ENCODE results near the gene IRX1. TPM values are rescaled to one million over a fixed set of nuclear protein-coding genes. Genes with fewer than 3 reads are reported as not detected.

The IRX1 gene
- total RNA-seq, 1 donor = 1.4 TPM

- H3K79me2 ChIP-seq (ENCODE audit: insufficient read depth, low read length) = no peaks in the 10 kb centered on the region
- H3K27me3 ChIP-seq (ENCODE audit: insufficient read depth, low read length) = peaks cover 10% of the 10 kb centered on the region
- H3K4me3 ChIP-seq (ENCODE audit: insufficient read depth, low read length) = no peak overlapping the region
- no peaks in the 10 kb centered on the region for H3K4me1 ChIP-seq (ENCODE audit: insufficient read depth, low read length)
- H3K36me3 ChIP-seq (ENCODE audit: insufficient read depth, low read length) = no peaks in the 10 kb centered on the region
- TF ChIP-seq CTCF (IDR thresholded peaks at IDR 0.05; ENCODE audit: extremely low read depth, low read depth, low read length) = no peak
- DNase-seq (ENCODE audit: insufficient read length, low spot score, missing footprints) = peak; percentile 80
- no peaks in the 10 kb centered on the region for H4K20me1 ChIP-seq (ENCODE audit: insufficient read depth, low read length)
- no peak overlapping the region for H2AFZ ChIP-seq (ENCODE audit: low read length)
- no peak overlapping the region for H3K27ac ChIP-seq (ENCODE audit: low read depth, low read length)
- H3K9me3 ChIP-seq (ENCODE audit: low read depth, low read length) = no peaks in the 10 kb centered on the region
- no peak overlapping the region for H3K4me2 ChIP-seq (ENCODE audit: insufficient read depth, low read length)
Measured at GRCh38 chr5:3599226-3600105, 3.8 kb downstream of the IRX1 start.

- Histone ChIP-seq H3K79me2 (ENCODE audit: insufficient read depth, low read length) (no peaks in the 10 kb centered on the region), H3K4me2 (ENCODE audit: insufficient read depth, low read length) (no peak overlapping the region), H3K27ac (ENCODE audit: low read depth, low read length) (no peak overlapping the region), H2AFZ (ENCODE audit: low read length) (no peak overlapping the region), H3K4me1 (ENCODE audit: insufficient read depth, low read length) (no peaks in the 10 kb centered on the region), H4K20me1 (ENCODE audit: insufficient read depth, low read length) (no peaks in the 10 kb centered on the region), H3K27me3 (ENCODE audit: insufficient read depth, low read length) (peaks cover 10% of the 10 kb centered on the region), H3K9me3 (ENCODE audit: low read depth, low read length) (no peaks in the 10 kb centered on the region), H3K4me3 (ENCODE audit: insufficient read depth, low read length) (no peak overlapping the region), H3K36me3 (ENCODE audit: insufficient read depth, low read length) (no peaks in the 10 kb centered on the region)
- DNase-seq (ENCODE audit: insufficient read length, low spot score, missing footprints) = no peak
- TF ChIP-seq CTCF (IDR thresholded peaks at IDR 0.05; ENCODE audit: extremely low read depth, low read depth, low read length) = no peak
Measured at GRCh38 chr5:3600106-3601060, 4.8 kb downstream of the IRX1 start.

GRCh38 chr5:3601061-3601710, 5.6 kb downstream of the IRX1 start:
- H4K20me1 ChIP-seq (ENCODE audit: insufficient read depth, low read length) = no peaks in the 10 kb centered on the region
- TF ChIP-seq CTCF (IDR thresholded peaks at IDR 0.05; ENCODE audit: extremely low read depth, low read depth, low read length) = no peak
- no peak overlapping the region for H3K4me2 ChIP-seq (ENCODE audit: insufficient read depth, low read length)
- H3K27ac ChIP-seq (ENCODE audit: low read depth, low read length) = no peak overlapping the region
- no peaks in the 10 kb centered on the region for H3K79me2 ChIP-seq (ENCODE audit: insufficient read depth, low read length)
- H3K4me1 ChIP-seq (ENCODE audit: insufficient read depth, low read length) = no peaks in the 10 kb centered on the region
- peaks cover 10% of the 10 kb centered on the region for H3K27me3 ChIP-seq (ENCODE audit: insufficient read depth, low read length)
- H3K4me3 ChIP-seq (ENCODE audit: insufficient read depth, low read length) = no peak overlapping the region
- H2AFZ ChIP-seq (ENCODE audit: low read length) = no peak overlapping the region
- no peak for DNase-seq (ENCODE audit: insufficient read length, low spot score, missing footprints)
- no peaks in the 10 kb centered on the region for H3K36me3 ChIP-seq (ENCODE audit: insufficient read depth, low read length)
- no peaks in the 10 kb centered on the region for H3K9me3 ChIP-seq (ENCODE audit: low read depth, low read length)
